Breast epithelium (tissue), 3 donors: Measurements from ENCODE around the gene OR8G1.

Experiments
- CTCF ChIP-seq, 3 donors: fragments of 450-650 bp; IDR thresholded peaks; one replicate each; pipeline ENCODE4 v1.5.1; 2016 to 2017; ENCODE audit warnings: antibody characterized with exemption in 3 of 3, mild to moderate bottlenecking in 3 of 3, moderate library complexity in 3 of 3
- POLR2A ChIP-seq: fragments of 450-650 bp; IDR thresholded peaks from one replicate; pipeline ENCODE4 v1.6.1; 2016; ENCODE audit warnings: antibody characterized with exemption, mild to moderate bottlenecking, moderate library complexity
- POLR2AphosphoS5 ChIP-seq, 3 donors: sonication (generic); formaldehyde crosslinking; IDR thresholded peaks; one replicate each; pipeline ENCODE4 v1.6.1; 2017; ENCODE audit warnings: antibody characterized with exemption in 3 of 3

- TF ChIP-seq POLR2AphosphoS5 (IDR thresholded peaks at IDR 0.05): no peak
- TF ChIP-seq POLR2A: no peak
- no peak for TF ChIP-seq CTCF (IDR thresholded peaks at IDR 0.05)
Observed at GRCh38 chr11:124209824-124210357, 31.0 kb upstream of the OR8G1 start.
